DMS114 treated with DMSO at 0.1 percent for 48 hours (cell line): ENCODE measurements around the gene ZNF765.
"Not testable (repeated sequence)": the region's sequence is repeated elsewhere in the genome, so short reads cannot be mapped to it uniquely, and the experiment has no call there.

ENCODE experiments used
- DNase-seq: peaks from one replicate; lab custom pipeline; 2025; ENCODE audit not compliant: unreplicated experiment; lab: John Stamatoyannopoulos, UW

ZNF765 gene

GRCh38 chr19:53420520-53421315 lies 25.8 kb downstream of the ZNF765 start:
- DNase-seq: not testable (repeated sequence)

GRCh38 chr19:53422551-53422950 lies 27.6 kb downstream of the ZNF765 start:
- DNase-seq: no peak

DNA sequence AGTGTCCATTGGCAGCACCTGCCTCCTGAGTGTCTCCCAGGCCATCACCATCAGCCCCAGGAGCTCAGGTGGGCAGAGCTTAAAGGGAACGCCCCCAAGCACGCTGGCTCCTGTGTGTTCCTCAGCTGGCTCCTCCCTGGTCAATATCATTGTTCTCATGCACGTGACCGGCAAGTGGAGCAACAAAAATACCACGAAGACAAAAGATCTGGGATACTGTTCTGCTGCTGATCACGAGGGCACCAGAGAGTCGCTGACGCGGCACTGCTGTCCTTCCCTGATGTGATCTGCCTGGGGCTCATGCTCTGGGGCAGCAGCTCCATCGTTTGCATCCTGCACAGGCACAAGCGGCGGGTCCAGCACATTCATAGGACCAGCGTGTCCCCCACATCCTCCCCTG lies 28.1 kb downstream of the ZNF765 start:
- not testable (repeated sequence) for DNase-seq

- not testable (repeated sequence) for DNase-seq
Measured at GRCh38 chr19:53423680-53424079, 28.7 kb downstream of the ZNF765 start.

DNA sequence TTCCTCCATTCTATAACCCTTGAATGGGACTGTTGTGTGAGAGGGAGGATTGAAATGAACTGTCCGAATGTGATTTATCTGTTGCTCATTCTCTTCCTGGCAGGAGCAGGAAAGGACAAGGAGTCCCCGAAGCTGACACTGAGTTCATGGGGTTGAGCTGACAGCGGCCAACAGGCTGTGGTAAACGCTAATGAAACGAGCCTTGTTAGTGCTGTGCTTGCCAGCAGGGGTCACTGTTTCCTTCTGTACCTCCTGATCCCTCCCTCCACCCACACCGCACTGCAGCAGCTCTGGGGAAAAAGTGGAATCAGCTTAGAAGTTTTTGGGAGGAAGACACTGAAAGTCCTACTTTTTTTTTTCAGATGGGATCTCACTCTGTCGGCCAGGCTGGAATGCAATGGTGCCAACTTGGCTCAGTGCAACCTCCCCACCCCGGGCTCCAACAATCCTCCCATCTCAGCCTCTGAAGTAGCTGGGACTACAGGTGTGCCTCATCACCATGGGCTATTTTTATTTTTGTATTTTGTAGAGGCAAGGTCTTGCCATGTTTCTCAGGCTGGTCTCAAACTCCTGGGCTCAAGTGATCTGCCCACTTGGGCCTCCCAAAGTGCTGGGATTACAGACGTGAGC lies 30.1 kb downstream of the ZNF765 start:
- no peak for DNase-seq

- peak; percentile 84 for DNase-seq
Measured at GRCh38 chr19:53431399-53432087, 36.6 kb downstream of the ZNF765 start, which contains the start of gene ZNF761. Gene ZNF761 (plus strand): TSS chr19:53431984. CDS start chr19:53447269, 15,285 bp downstream.

GRCh38 chr19:53432088-53432661 lies 37.2 kb downstream of the ZNF765 start:
- no peak for DNase-seq

DNA sequence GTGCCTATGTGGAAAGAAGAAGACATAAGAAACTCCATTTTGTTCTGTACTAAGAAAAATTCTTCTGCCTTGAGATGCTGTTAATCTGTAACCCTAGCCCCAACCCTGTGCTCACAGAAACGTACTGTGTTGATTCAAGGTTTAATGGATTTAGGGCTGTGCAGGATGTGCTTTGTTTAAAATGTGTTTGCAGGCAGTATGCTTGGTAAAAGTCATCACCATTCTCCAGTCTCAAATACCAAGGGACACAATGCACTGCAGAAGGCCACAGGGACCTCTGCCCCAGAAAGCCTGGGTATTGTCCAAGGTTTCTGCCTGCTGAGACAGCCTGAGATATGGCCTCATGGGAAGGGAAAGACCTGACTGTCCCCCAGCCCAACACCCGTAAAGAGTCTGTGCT lies 48.9 kb downstream of the ZNF765 start:
- not testable (repeated sequence) for DNase-seq

DNA sequence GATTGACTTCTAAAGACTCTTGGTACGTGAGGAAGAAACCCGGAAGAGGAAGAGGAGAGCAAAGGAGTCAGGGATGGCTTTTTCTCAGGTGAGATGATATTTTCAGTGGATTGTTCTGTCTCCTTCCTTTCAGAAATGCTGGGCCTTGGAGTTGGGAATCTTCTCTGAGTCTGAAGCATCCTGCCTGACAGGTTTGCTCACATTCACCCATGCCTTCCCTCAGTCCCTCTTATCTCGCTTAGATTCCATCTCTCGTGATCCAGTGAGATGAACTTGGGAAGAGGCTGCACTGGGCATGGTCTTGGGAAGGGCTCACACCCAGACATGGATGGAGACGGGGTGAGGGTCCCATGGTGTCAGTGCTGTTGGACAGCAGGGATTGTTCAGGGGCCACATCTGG lies 52.2 kb downstream of the ZNF765 start:
- DNase-seq: not testable (repeated sequence)

DNA sequence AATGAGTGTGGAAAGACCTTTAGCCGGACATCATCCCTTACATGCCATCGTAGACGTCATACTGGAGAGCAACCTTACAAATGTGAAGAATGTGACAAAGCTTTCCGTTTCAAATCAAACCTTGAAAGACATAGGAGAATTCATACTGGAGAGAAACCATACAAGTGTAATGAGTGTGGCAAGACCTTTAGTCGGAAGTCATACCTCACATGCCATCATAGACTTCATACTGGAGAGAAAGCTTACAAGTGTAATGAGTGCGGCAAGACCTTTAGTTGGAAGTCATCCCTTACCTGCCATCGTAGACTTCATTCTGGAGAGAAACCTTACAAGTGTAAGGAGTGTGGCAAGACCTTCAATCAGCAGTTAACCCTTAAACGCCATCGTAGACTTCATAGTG lies 60.9 kb downstream of the ZNF765 start:
- DNase-seq: no peak

DNA sequence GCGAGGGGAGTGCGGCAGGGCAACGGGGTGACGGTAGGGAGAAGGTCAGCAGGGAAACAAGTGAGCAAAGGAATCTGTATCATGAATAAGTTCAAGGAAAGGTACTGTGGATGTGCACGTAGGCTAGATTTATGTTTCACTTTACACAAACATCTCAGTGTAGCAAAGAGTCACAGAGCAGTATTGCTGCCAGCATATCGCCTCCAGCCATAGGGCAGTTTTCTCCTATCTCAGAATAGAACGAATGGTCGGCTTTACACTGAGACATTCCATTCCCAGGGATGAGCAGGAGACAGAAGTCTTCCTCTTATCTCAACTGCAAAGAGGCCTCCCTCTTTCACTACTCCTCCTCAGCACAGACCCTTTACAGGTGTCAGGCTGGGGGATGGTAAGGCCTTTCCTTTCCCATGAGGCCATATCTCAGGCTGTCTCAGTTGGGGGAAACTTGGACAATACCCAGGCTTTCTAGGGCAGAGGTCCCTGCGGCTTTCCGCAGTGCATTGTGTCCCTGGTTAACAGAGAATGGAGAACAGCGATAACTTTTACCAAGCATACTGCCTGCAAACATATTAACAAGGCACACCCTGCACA lies 65.3 kb downstream of the ZNF765 start:
- not testable (repeated sequence) for DNase-seq

GRCh38 chr19:53461866-53462265 lies 66.9 kb downstream of the ZNF765 start:
- DNase-seq: no peak

DNA sequence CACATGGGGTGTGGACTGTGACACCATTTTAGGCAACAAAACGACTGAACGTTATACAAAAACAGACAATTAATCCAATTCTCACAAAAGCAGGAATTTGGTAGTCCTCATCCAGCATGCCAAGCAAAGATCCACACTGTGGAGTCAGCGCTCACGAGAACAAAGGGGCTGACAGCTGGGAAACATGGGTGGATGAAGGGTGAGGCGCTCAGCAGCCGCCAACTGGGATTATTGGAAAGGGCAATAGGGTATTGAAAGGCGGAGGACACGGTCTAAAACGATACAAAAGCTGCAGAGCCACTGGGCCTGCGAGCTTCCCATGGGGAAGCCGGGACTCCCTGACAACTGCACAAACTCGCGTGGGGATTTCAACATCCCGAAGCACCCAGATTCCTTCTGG lies 67.9 kb downstream of the ZNF765 start:
- DNase-seq: no peak

DNA sequence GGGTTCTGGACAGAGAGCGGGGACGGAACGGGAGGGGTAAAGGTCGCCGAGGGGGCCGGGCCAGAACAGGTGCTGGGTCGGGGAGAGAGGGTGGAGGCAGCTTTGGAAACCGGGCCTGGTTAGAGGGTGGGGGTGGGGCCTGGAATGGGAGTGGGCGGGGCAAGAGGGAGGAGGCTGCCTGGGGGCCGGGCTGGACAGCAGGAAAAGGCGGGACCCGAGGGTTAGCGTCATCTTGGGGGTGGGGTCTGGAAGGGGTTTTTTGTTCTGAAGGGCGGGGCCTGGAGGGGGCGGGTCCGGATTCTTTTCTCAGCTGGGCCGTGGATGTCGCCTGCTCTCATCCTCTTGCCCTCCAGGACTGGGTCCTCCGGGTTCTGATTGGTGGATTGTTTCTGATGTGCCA lies 68.3 kb downstream of the ZNF765 start:
- DNase-seq: no peak

GRCh38 chr19:53466726-53467484 lies 72.0 kb downstream of the ZNF765 start:
- no peak for DNase-seq

- peak; percentile 68 for DNase-seq
Measured at GRCh38 chr19:53467485-53468262, 72.7 kb downstream of the ZNF765 start, which contains the start of gene ZNF813. Gene ZNF813 (plus strand): TSS chr19:53467733. CDS start chr19:53483823, 16,090 bp downstream.

- not testable (repeated sequence) for DNase-seq
Measured at GRCh38 chr19:53468628-53469027, 73.7 kb downstream of the ZNF765 start.

DNA sequence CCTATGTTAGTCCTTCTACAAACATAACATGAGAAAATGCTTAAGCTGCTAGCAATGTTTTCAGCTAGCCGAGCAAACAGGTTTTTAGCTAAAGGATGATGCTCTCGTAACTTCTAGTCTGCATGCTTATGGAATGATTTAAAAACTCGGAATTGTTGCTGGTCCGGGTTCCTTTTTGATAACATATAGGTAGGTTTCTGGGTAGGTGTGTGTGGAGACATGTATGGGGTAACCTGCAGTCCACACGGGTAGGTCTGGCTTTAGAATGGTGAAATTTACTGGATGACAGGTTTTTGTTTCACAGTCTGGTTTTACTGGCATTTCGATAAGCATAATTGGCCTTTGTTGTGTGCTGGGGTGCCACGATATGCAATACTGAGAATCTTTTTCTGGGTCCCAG lies 77.0 kb downstream of the ZNF765 start:
- no peak for DNase-seq

DNA sequence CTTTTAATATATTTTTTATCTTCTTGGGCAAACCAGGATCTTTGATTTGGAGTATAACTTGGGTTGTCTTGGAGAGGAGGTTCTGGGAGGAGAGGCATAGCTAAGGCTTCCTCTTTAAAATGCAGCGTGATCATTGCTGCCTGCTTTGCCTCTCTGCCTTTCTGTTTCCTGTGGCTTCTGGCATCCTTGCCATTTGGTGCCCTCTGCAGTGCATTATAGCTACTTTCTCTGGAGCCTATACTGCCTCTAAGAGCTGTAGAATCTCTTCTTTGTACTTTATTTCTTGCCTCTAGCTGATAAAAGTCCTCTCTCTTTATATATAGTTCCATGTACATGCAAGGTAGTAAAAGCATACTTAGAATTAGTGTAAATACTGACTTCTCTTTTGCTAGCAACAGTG lies 79.9 kb downstream of the ZNF765 start:
- not testable (repeated sequence) for DNase-seq
